Keratinocyte (primary cell): Measurements from ENCODE around the gene FAF1. TPM values are rescaled to one million over a fixed set of nuclear protein-coding genes. Genes with fewer than 3 reads are reported as not detected.

Source experiments
- DNase-seq: peaks from one replicate; pipeline ENCODE4 v3.0.0-alpha.2; 2011; ENCODE audit warnings: low read depth, missing footprints, low spot score
- FAIRE-seq: peaks from 2 replicates; lab custom pipeline; 2011; peaks lifted over from hg19 to GRCh38; lab: Jason Lieb, UNC
- H2AFZ ChIP-seq: 2 replicates; pipeline ENCODE4 v1.6.0; 2012; ENCODE audit warnings: low read length, control low read depth, inconsistent platforms; ENCODE audit not compliant: control insufficient read depth
- H3K27ac ChIP-seq: 2 replicates; pipeline ENCODE4 v1.5.1; 2011; ENCODE audit warnings: low read length; ENCODE audit not compliant: control insufficient read depth, insufficient read depth
- H3K27me3 ChIP-seq: 3 replicates; pipeline ENCODE4 v1.6.0; 2011; ENCODE audit warnings: low read length; ENCODE audit not compliant: control insufficient read depth, insufficient read depth; ENCODE audit errors: extremely low read depth
- H3K36me3 ChIP-seq, 2 experiments: 2 replicates in 1 of 2; 3 replicates in 1 of 2; pipeline ENCODE4 v1.5.1; 2011; ENCODE audit warnings: low read length in 2 of 2, mild to moderate bottlenecking in 1 of 2; ENCODE audit not compliant: control insufficient read depth in 2 of 2, insufficient read depth in 2 of 2; ENCODE audit errors: extremely low read depth in 1 of 2
- H3K4me1 ChIP-seq: 3 replicates; pipeline ENCODE4 v1.5.1; 2011; ENCODE audit warnings: low read length; ENCODE audit not compliant: control insufficient read depth, insufficient read depth; ENCODE audit errors: extremely low read depth
- H3K4me2 ChIP-seq: 3 replicates; pipeline ENCODE4 v1.6.0; 2011; ENCODE audit warnings: low read depth, low read length; ENCODE audit not compliant: control insufficient read depth, insufficient read depth; ENCODE audit errors: extremely low read depth
- H3K4me3 ChIP-seq, 3 experiments: fragments of 200-600 bp in 1 of 3; sonication (generic) in 1 of 3; 2 replicates in 2 of 3; 3 replicates in 1 of 3; pipeline ENCODE4 v1.5.1; 2011 to 2016; ENCODE audit warnings: low read length in 3 of 3, mild to moderate bottlenecking in 3 of 3, control low read depth in 2 of 3, inconsistent platforms in 1 of 3, low read depth in 1 of 3, mixed read lengths in 1 of 3, mixed run types in 1 of 3, moderate library complexity in 1 of 3; ENCODE audit not compliant: control insufficient read depth in 2 of 3, insufficient read depth in 2 of 3; ENCODE audit errors: extremely low read depth in 1 of 3
- H3K79me2 ChIP-seq: 2 replicates; pipeline ENCODE4 v1.6.0; 2012; ENCODE audit warnings: low read length; ENCODE audit not compliant: control insufficient read depth, insufficient read depth
- H3K9ac ChIP-seq: 3 replicates; pipeline ENCODE4 v1.6.0; 2011; ENCODE audit warnings: low read length; ENCODE audit not compliant: control insufficient read depth, insufficient read depth; ENCODE audit errors: extremely low read depth
- H3K9me1 ChIP-seq: 3 replicates; pipeline ENCODE4 v1.6.0; 2011; ENCODE audit warnings: low read length; ENCODE audit not compliant: control insufficient read depth, insufficient read depth; ENCODE audit errors: extremely low read depth
- H3K9me3 ChIP-seq: 2 replicates; pipeline ENCODE4 v1.5.1; 2012; ENCODE audit warnings: low read depth, low read length; ENCODE audit not compliant: control insufficient read depth
- H4K20me1 ChIP-seq: 3 replicates; pipeline ENCODE4 v1.6.0; 2011; ENCODE audit warnings: low read length; ENCODE audit not compliant: control insufficient read depth, insufficient read depth; ENCODE audit errors: extremely low read depth
- EZH2 ChIP-seq: IDR thresholded peaks from one replicate; pipeline ENCODE4 v1.6.1; 2012; ENCODE audit warnings: inconsistent platforms, mild to moderate bottlenecking, low read length, moderate library complexity
- dilution Hi-C: fragments of 300-500 bp; cut with MboI; formaldehyde crosslinking; loops from one replicate; pipeline ENCODE4 v1.7.0; 2020; ENCODE audit warnings: low sequenced_read_pairs; ENCODE audit not compliant: extremely low pct_ligation_motif_present
- polyA plus RNA-seq, 5 experiments: library from polyadenylated mRNA; depleted of rRNA in 3 of 5; stranded (reverse) in 3 of 5; stranded (forward) in 1 of 5; unstranded in 1 of 5; fragments of >200 nt; gene quantifications; 1 replicate in 1 of 5; 2 replicates in 3 of 5; 3 replicates in 1 of 5; pipeline versions ENCODE4 v1.2.1 to v1.2.3, GENCODE V29; 2011 to 2012; ENCODE audit warnings: missing spikeins in 2 of 5, low read depth in 1 of 5, low replicate concordance in 1 of 5
- TF ChIP-seq, protein P1 (sequence below), 3 experiments: IDR thresholded peaks in 1 of 3; conservative IDR thresholded peaks in 1 of 3; optimal IDR thresholded peaks in 1 of 3; 2 replicates in 2 of 3; 3 replicates in 1 of 3; pipeline versions ENCODE3 to v1.5.1; 2011; ENCODE audit warnings: low read length in 3 of 3, mild to moderate bottlenecking in 3 of 3, moderate library complexity in 2 of 3, control low read depth in 1 of 3, inconsistent platforms in 1 of 3; ENCODE audit not compliant: insufficient read depth in 2 of 3; ENCODE audit errors: extremely low read depth in 1 of 3

The FAF1 gene
- polyA plus RNA-seq, 1 donor (not counting 4 experiments of a cell fraction or from before 2014, with no cell fraction given): 33.1 TPM

DNA sequence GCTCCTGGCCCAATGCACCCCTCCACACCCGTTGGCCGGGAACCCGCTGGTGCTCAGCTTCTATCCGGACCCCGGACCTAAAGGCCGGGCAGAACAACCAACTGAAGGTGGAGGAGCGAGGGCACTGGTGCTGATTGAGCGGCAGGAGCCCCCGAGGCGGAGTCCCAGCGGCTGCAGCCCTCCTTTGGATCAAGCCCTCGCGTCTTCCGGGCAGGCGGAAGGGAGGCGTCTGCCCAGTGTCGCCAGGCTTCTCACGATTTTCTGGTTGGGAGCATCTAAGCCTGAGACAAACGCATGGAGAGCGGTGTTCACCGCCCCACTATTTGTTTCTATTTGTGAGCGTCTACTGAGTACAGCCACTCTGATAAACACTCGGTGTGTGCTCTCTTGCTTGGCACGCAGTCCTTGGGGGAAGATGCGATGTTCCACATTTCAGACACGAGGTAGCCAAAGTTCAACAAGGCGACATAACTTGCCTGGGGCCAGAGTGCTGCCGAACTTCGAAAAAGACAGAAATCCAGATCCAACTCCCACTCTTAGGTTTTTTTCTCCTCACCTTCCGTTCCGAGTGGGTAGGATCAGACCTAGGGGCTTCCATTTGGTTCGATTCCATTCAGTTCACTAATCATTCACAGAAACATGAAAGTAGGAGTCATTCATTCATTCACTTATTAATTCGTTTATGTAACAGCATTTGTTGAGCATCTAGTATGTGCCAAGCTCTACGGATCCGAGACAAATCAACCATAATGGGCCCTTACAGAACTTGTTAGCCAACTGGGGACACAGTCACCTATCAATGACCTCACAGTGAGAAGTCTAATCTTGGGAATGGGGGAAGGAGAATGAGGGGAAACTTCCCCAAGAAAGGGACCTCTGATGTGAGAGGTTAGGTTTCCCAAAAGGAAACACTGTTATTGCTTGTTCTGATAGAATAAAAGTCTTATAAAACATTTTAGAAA lies 532.0 kb downstream of the FAF1 start:
- FAIRE-seq (no peak), DNase-seq (no peak)
- H3K4me3 ChIP-seq: no peak overlapping the region
- peaks cover 7% of the 10 kb centered on the region for H4K20me1 ChIP-seq
- no peak overlapping the region for H3K9ac ChIP-seq
- H3K36me3 ChIP-seq: no peaks in the 10 kb centered on the region
- H3K27ac ChIP-seq: no peak overlapping the region
- H2AFZ ChIP-seq: no peak overlapping the region
- H3K9me1 ChIP-seq: no peaks in the 10 kb centered on the region
- H3K4me2 ChIP-seq: peak overlapping the region; percentile 14
- dilution Hi-C loops: no loop called here
- peak; percentile 94 for TF ChIP-seq EZH2
- TF ChIP-seq, protein P1, sequence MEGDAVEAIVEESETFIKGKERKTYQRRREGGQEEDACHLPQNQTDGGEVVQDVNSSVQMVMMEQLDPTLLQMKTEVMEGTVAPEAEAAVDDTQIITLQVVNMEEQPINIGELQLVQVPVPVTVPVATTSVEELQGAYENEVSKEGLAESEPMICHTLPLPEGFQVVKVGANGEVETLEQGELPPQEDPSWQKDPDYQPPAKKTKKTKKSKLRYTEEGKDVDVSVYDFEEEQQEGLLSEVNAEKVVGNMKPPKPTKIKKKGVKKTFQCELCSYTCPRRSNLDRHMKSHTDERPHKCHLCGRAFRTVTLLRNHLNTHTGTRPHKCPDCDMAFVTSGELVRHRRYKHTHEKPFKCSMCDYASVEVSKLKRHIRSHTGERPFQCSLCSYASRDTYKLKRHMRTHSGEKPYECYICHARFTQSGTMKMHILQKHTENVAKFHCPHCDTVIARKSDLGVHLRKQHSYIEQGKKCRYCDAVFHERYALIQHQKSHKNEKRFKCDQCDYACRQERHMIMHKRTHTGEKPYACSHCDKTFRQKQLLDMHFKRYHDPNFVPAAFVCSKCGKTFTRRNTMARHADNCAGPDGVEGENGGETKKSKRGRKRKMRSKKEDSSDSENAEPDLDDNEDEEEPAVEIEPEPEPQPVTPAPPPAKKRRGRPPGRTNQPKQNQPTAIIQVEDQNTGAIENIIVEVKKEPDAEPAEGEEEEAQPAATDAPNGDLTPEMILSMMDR (optimal IDR thresholded peaks at IDR 0.05 in 1 of 3, IDR thresholded peaks at IDR 0.05 in 1 of 3, conservative IDR thresholded peaks at IDR 0.05 in 1 of 3; ENCODE audit: extremely low read depth in 1 of 3, insufficient read depth in 2 of 3, low read length in 3 of 3): no peak
- H3K4me1 ChIP-seq: peaks cover 5% of the 10 kb centered on the region
- H3K79me2 ChIP-seq: no peaks in the 10 kb centered on the region
- peaks cover 96% of the 10 kb centered on the region for H3K27me3 ChIP-seq
- no peaks in the 10 kb centered on the region for H3K9me3 ChIP-seq

DNA sequence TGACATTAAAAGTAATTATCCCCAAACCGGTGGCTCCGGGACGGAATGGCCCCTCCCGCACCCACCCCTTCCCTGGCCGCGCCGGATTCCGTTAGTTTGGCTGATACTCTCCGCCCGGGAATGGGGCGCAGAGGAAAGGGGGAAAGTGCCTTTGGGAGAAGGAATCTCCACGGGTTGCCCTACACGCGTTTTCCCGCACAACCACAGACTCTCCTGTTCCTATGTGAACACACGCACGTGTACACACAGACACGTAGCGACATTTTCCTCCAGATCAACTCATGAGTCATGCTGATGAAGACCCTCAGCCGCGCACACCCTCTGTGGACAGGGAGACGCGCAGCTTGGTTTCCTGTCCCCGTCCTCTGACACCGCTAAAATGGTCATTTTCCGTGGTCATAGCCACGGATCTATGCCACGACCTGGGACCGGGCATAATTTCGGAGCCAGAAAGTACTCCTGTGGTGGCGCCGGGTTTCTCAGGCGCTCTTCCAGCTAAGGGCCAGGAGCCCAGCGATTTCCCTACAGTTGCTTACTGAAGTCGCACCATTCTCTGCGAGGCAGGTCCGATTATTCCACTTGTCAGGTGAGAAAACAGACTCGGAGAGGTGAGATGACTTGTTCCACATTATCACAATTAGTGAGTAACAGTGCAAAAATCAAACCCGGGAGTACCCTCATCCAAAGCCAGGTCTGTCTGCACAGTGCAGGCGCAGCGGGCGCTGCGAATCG lies 532.8 kb downstream of the FAF1 start:
- no peak for FAIRE-seq
- peak; percentile 97 for TF ChIP-seq EZH2
- TF ChIP-seq, protein P1 (optimal IDR thresholded peaks at IDR 0.05 in 1 of 3, IDR thresholded peaks at IDR 0.05 in 1 of 3, conservative IDR thresholded peaks at IDR 0.05 in 1 of 3; ENCODE audit: extremely low read depth in 1 of 3, insufficient read depth in 2 of 3, low read length in 3 of 3): no peak

More for the DNA sequence above, 532.8 kb downstream of the FAF1 start:
- Histone ChIP-seq H3K9me1 (no peaks in the 10 kb centered on the region), H3K9ac (no peak overlapping the region), H4K20me1 (peaks cover 7% of the 10 kb centered on the region), H3K9me3 (no peaks in the 10 kb centered on the region), H2AFZ (no peak overlapping the region), H3K79me2 (no peaks in the 10 kb centered on the region), H3K27ac (no peak overlapping the region), H3K4me3 (peak overlapping the region in 1 of 3 experiments; percentile 13), H3K27me3 (peaks cover 98% of the 10 kb centered on the region), H3K4me1 (peaks cover 5% of the 10 kb centered on the region), H3K4me2 (peak overlapping the region; percentile 14), H3K36me3 (no peaks in the 10 kb centered on the region)
- dilution Hi-C loops: no loop called here
- no peak for DNase-seq
